SK-N-SH (cell line): ENCODE data around the gene ERC2. TPM values are rescaled to one million over a fixed set of nuclear protein-coding genes. Genes with fewer than 3 reads are reported as not detected.

Experiments
- CTCF ChIA-PET: fragments of 300-600, 350-600 bp; formaldehyde crosslinking; extraction: SDS; loops from one replicate; lab custom pipeline; 2021; lab: Yijun Ruan, JAX
- POLR2A ChIA-PET: fragments of 350-600 bp; sonication (Branson Sonifier 250); formaldehyde crosslinking; extraction: SDS; loops from one replicate; lab custom pipeline; 2020; ENCODE audit warnings: antibody characterized with exemption, inconsistent platforms; lab: Yijun Ruan, JAX
- DNase-seq: peaks from one replicate; pipeline ENCODE4 v3.0.0; 2012
- H2AFZ ChIP-seq: fragments of 200-600 bp; sonication (generic); 2 replicates; pipeline ENCODE4 v1.8.1; 2016; ENCODE audit warnings: antibody characterized with exemption, mild to moderate bottlenecking, low read depth
- H3F3A ChIP-seq: fragments of 200-600 bp; sonication (generic); replicated peaks from 2 replicates; pipeline ENCODE3; 2016; ENCODE audit warnings: antibody characterized with exemption, mild to moderate bottlenecking; ENCODE audit not compliant: insufficient read depth
- H3K27ac ChIP-seq, 2 experiments: fragments of 200-500 bp in 1 of 2; fragments of 200-600 bp in 1 of 2; sonication (Bioruptor generic) in 1 of 2; sonication (generic), shearing (Covaris generic) in 1 of 2; 2 replicates each; pipeline versions ENCODE4 v1.5.1 to v1.6.1; 2014 to 2016; ENCODE audit warnings: low read depth in 2 of 2, inconsistent platforms in 1 of 2, low read length in 1 of 2, mild to moderate bottlenecking in 1 of 2, mixed read lengths in 1 of 2
- H3K27me3 ChIP-seq: fragments of 200-600 bp; sonication (generic), shearing (Covaris generic); 2 replicates; pipeline ENCODE4 v1.6.1; 2016; ENCODE audit warnings: mixed run types; ENCODE audit not compliant: insufficient read depth
- H3K36me3 ChIP-seq, 2 experiments: fragments of 200-500 bp in 1 of 2; fragments of 200-600 bp in 1 of 2; sonication (Bioruptor generic) in 1 of 2; sonication (generic) in 1 of 2; replicated peaks in 1 of 2; 2 replicates each; pipeline versions ENCODE3 to v1.5.1; 2014 to 2016; ENCODE audit warnings: low read length in 1 of 2, mild to moderate bottlenecking in 1 of 2; ENCODE audit not compliant: insufficient read depth in 2 of 2, control insufficient read depth in 1 of 2
- H3K4me1 ChIP-seq, 2 experiments: fragments of 200-500 bp in 1 of 2; fragments of 200-600 bp in 1 of 2; sonication (Bioruptor generic) in 1 of 2; sonication (generic), shearing (Covaris generic) in 1 of 2; 2 replicates each; pipeline versions ENCODE4 v1.5.1 to v1.6.1; 2014 to 2016; ENCODE audit warnings: low read depth in 1 of 2, low read length in 1 of 2, mixed run types in 1 of 2; ENCODE audit not compliant: insufficient read depth in 2 of 2, control insufficient read depth in 1 of 2
- H3K4me2 ChIP-seq: fragments of 200-600 bp; sonication (generic), shearing (Covaris generic); 2 replicates; pipeline ENCODE4 v1.6.1; 2017; ENCODE audit warnings: mixed run types
- H3K4me3 ChIP-seq, 2 experiments: fragments of 200-500 bp in 1 of 2; fragments of 200-600 bp in 1 of 2; sonication (Bioruptor generic) in 1 of 2; sonication (generic), shearing (Covaris generic) in 1 of 2; 2 replicates each; pipeline versions ENCODE4 v1.5.1 to v1.8.1; 2014 to 2016; ENCODE audit warnings: low read depth in 2 of 2, inconsistent platforms in 1 of 2, low read length in 1 of 2, mild to moderate bottlenecking in 1 of 2, mixed read lengths in 1 of 2, moderate library complexity in 1 of 2
- H3K79me2 ChIP-seq: fragments of 200-600 bp; sonication (generic); 2 replicates; pipeline ENCODE4 v1.8.1; 2017; ENCODE audit warnings: mild to moderate bottlenecking; ENCODE audit not compliant: insufficient read depth
- H3K9ac ChIP-seq: fragments of 200-600 bp; sonication (generic); 2 replicates; pipeline ENCODE4 v1.6.1; 2017; ENCODE audit warnings: mixed run types
- H3K9me2 ChIP-seq: fragments of 200-600 bp; sonication (generic); 2 replicates; pipeline ENCODE4 v1.6.1; 2017; ENCODE audit warnings: mixed run types
- H3K9me3 ChIP-seq: fragments of 200-600 bp; sonication (generic); 2 replicates; pipeline ENCODE4 v1.6.1; 2017; ENCODE audit warnings: mixed run types, mild to moderate bottlenecking, moderate library complexity
- H4K20me1 ChIP-seq: fragments of 200-600 bp; sonication (generic); 2 replicates; pipeline ENCODE4 v1.6.1; 2017; ENCODE audit warnings: mild to moderate bottlenecking, mixed run types; ENCODE audit not compliant: insufficient read depth
- CHD2 ChIP-seq: fragments of 150-350 bp; IDR thresholded peaks from 2 replicates; pipeline ENCODE4 v1.6.1; 2018; ENCODE audit warnings: low read length; ENCODE audit not compliant: partially characterized antibody
- EZH2phosphoT487 ChIP-seq: fragments of 200-600 bp; sonication (generic); IDR thresholded peaks from 2 replicates; pipeline ENCODE4 v1.6.1; 2017; ENCODE audit warnings: low read depth, mixed run types, mild to moderate bottlenecking, antibody characterized with exemption, moderate library complexity, borderline replicate concordance
- FOXJ3 ChIP-seq: sonication (generic); formaldehyde crosslinking; IDR thresholded peaks from 2 replicates; pipeline ENCODE4 v1.5.1; 2020; ENCODE audit warnings: mild to moderate bottlenecking, missing genetic modification reagents
- IRF3 ChIP-seq: fragments of 150-350 bp; IDR thresholded peaks from 2 replicates; pipeline ENCODE4 v1.6.1; 2016; ENCODE audit warnings: mild to moderate bottlenecking, low read depth, low read length
- JUND ChIP-seq: IDR thresholded peaks from 2 replicates; pipeline ENCODE4 v1.4.0; 2012
- MEF2A ChIP-seq: IDR thresholded peaks from 2 replicates; pipeline ENCODE4 v1.4.0; 2012; ENCODE audit warnings: low read depth, borderline replicate concordance
- NRF1 ChIP-seq: IDR thresholded peaks from 2 replicates; pipeline ENCODE4 v1.6.1; 2012; ENCODE audit warnings: low read depth, mild to moderate bottlenecking, low read length
- RAD21 ChIP-seq: IDR thresholded peaks from 2 replicates; pipeline ENCODE4 v1.6.1; 2012; ENCODE audit warnings: mild to moderate bottlenecking, low read length
- RCOR1 ChIP-seq: fragments of 150-350 bp; IDR thresholded peaks from 2 replicates; pipeline ENCODE4 v1.6.1; 2017; ENCODE audit warnings: antibody characterized with exemption, low read length
- RFX5 ChIP-seq: IDR thresholded peaks from 2 replicates; pipeline ENCODE4 v1.6.1; 2012; ENCODE audit warnings: mild to moderate bottlenecking, improper control_type of control experiment, low read length
- RXRA ChIP-seq: IDR thresholded peaks from 2 replicates; pipeline ENCODE4 v1.4.0; 2012; ENCODE audit warnings: low read depth, mild to moderate bottlenecking, borderline replicate concordance
- SIN3A ChIP-seq: IDR thresholded peaks from 2 replicates; pipeline ENCODE4 v1.6.1; 2012; ENCODE audit warnings: low read depth, mild to moderate bottlenecking, low read length, moderate library complexity, borderline replicate concordance
- SMC3 ChIP-seq: IDR thresholded peaks from 2 replicates; pipeline ENCODE4 v1.6.1; 2012; ENCODE audit warnings: low read depth, low read length, improper control_type of control experiment
- TEAD4 ChIP-seq: IDR thresholded peaks from 2 replicates; pipeline ENCODE4 v1.4.0; 2012; ENCODE audit warnings: mild to moderate bottlenecking, borderline replicate concordance; ENCODE audit not compliant: insufficient read depth
- WGBS: methylation state at CpG from one replicate; pipeline ENCODE4 v1.1.6; 2017; ENCODE audit warnings: low lambda C conversion rate; 5-methylcytosine and 5-hydroxymethylcytosine counted together
- polyA plus RNA-seq, 3 experiments: library from polyadenylated mRNA; depleted of rRNA; stranded (reverse); fragments of >200 nt; gene quantifications; 2 replicates each; pipeline ENCODE4 v1.2.3, GENCODE V29; 2012
- TF ChIP-seq, protein P1 (sequence below): IDR thresholded peaks from 2 replicates; pipeline ENCODE4 v1.4.0; 2012; ENCODE audit warnings: low read depth, borderline replicate concordance
- TF ChIP-seq, protein P2 (sequence below): IDR thresholded peaks from 2 replicates; pipeline ENCODE4; 2012

Gene ERC2
- polyA plus RNA-seq, 1 of the 3 experiments (the other 2 are of a cell fraction) = 1.6 TPM

GRCh38 chr3:55912880-55913279, 555.4 kb downstream of the ERC2 start:
- no peaks in the 10 kb centered on the region for H3K9me3 ChIP-seq
- ChIA-PET POLR2A (no interaction called here), CTCF (interaction anchor here (0.7 kb wide), 1 partner anchor 51 kb away, joined by 3 read pairs; no protein-coding TSS in a partner anchor)
- H3K27ac ChIP-seq = no peak overlapping the region
- no peaks in the 10 kb centered on the region for H3K79me2 ChIP-seq
- no peaks in the 10 kb centered on the region for H3K36me3 ChIP-seq
- H3K4me3 ChIP-seq = no peak overlapping the region
- no peak for DNase-seq
- no peaks in the 10 kb centered on the region for H3F3A ChIP-seq
- WGBS = 71% methylated on average over 2 of the region's 2 CpGs
- no peaks in the 10 kb centered on the region for H3K9me2 ChIP-seq
- no peaks in the 10 kb centered on the region for H4K20me1 ChIP-seq
- no peak overlapping the region for H3K4me2 ChIP-seq
- H3K9ac ChIP-seq = no peak overlapping the region
- no peaks in the 10 kb centered on the region for H3K27me3 ChIP-seq
- H3K4me1 ChIP-seq = peaks cover 0 to 1% of the 10 kb centered on the region in 2 experiments; a peak in 1 of 4 replicates
- TF ChIP-seq JUND = no peak
- TF ChIP-seq FOXJ3 (CRISPR knock-in tag) = no peak
- TF ChIP-seq CHD2 = no peak
- TF ChIP-seq, protein P1, sequence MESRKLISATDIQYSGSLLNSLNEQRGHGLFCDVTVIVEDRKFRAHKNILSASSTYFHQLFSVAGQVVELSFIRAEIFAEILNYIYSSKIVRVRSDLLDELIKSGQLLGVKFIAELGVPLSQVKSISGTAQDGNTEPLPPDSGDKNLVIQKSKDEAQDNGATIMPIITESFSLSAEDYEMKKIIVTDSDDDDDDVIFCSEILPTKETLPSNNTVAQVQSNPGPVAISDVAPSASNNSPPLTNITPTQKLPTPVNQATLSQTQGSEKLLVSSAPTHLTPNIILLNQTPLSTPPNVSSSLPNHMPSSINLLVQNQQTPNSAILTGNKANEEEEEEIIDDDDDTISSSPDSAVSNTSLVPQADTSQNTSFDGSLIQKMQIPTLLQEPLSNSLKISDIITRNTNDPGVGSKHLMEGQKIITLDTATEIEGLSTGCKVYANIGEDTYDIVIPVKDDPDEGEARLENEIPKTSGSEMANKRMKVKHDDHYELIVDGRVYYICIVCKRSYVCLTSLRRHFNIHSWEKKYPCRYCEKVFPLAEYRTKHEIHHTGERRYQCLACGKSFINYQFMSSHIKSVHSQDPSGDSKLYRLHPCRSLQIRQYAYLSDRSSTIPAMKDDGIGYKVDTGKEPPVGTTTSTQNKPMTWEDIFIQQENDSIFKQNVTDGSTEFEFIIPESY = no peak
- no peak for TF ChIP-seq RXRA
- no peak for TF ChIP-seq SMC3
- TF ChIP-seq IRF3 = no peak
- no peak for TF ChIP-seq RCOR1
- TF ChIP-seq RFX5 = no peak
- TF ChIP-seq TEAD4 = no peak
- TF ChIP-seq, protein P2, sequence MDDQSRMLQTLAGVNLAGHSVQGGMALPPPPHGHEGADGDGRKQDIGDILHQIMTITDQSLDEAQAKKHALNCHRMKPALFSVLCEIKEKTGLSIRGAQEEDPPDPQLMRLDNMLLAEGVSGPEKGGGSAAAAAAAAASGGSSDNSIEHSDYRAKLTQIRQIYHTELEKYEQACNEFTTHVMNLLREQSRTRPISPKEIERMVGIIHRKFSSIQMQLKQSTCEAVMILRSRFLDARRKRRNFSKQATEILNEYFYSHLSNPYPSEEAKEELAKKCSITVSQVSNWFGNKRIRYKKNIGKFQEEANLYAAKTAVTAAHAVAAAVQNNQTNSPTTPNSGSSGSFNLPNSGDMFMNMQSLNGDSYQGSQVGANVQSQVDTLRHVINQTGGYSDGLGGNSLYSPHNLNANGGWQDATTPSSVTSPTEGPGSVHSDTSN = no peak
- no peak for TF ChIP-seq SIN3A
- TF ChIP-seq NRF1 = no peak
- no peak for TF ChIP-seq RAD21
- no peak for TF ChIP-seq EZH2phosphoT487
- no peak for TF ChIP-seq MEF2A
- TF ChIP-seq, all 33 proteins: peak for 0
- no peak overlapping the region for H2AFZ ChIP-seq
